NCI-H2107 (cell line): Measurements from ENCODE around the gene ALDH1A1.

Experiments
- DNase-seq: peaks from one replicate; lab custom pipeline; 2025; lab: John Stamatoyannopoulos, UW

ALDH1A1 gene

DNA sequence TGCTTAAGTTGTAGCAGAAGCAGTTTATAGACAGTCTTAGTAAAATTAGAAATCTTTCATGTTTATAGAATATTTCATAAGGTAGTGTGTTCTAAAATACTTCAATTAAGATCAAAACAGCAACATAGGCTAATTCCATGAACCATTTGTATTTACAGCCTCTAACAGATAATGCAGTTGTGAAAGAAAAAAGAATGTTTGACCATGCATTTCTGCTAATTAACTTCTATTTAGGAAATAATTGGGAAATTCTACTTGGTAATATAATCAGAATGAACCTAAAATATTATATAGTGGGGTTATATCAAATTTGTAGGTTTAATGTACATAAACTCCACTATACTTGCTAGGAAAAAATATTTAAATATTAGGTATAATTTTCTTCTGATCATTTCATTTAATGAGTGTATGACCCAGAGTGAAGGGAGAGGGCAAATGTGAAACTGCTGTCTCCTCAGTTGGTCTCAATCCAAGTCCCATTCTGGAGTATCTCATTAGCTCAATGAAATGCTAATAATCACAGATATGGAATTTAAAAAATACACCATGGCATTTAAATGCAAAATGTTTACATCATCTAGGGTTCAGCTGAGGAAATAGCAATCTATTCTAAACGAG is 34.9 kb downstream of the ALDH1A1 start:
- DNase-seq, result no peak

DNA sequence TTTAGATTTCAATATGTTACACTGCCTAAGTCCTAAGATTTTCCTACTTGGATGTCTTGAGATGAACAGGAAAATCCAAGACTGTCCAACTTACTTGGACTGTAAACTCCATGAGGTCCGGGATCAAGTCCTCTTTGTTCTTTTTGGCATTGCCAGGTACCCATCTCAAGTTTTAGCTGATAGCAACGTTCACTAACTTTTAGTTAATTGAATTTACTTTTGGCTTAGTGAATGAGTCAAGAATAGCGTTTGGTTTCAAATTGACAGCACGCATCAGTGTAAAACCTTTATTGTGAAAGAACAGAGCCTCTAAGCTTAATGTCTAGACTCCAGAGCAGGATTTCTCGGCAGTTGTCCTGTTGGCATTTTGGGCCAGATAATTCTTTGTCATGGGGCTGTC is 37.2 kb downstream of the ALDH1A1 start:
- no peak for DNase-seq

DNA sequence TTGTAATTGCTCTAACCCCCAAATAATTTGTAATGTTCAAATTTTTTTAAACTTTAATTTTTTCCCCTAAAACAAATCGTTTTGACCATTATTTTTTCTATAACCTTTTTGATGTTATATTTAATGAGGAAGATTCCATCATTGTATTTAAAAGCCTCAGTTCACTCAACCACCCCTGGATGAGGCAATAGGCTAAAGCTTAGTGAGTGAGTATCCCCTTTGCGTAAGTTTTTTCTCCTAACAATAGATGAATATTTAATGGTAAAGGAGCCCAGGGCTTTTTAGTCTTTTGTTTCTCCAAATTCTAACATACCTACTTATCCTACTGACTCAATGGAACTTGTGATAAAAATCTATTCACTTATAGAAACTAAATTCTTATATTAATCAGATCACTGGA is 38.1 kb downstream of the ALDH1A1 start:
- DNase-seq, result no peak

DNA sequence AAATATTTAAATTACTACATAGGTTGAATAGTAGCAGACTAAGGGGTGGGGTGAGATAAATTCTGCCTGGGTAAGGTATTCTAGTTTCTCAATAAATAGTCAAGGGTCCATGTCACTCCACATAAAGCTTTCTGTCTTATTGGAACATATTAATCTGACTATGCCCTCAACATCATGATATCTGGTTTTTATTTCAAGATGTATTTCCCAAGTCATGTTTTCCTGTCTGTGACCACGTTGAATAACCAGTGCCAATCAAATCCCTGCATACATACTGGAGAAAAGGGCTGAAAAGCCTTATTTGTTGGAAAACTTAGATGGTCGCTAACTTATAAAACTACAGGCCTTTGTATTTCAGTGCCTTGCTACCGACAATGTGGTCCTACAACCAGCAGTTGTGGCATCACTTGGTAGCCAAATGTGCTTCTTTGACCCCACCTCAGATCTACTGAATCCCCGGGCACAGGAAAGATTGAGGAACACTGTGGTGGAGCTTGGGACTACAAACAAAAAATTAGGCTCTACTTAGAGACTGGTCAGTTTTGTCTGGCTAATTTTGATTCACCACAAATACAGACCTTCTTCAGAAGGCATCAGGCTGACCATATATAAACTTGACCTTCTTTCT is 39.4 kb downstream of the ALDH1A1 start:
- DNase-seq, result no peak

DNA sequence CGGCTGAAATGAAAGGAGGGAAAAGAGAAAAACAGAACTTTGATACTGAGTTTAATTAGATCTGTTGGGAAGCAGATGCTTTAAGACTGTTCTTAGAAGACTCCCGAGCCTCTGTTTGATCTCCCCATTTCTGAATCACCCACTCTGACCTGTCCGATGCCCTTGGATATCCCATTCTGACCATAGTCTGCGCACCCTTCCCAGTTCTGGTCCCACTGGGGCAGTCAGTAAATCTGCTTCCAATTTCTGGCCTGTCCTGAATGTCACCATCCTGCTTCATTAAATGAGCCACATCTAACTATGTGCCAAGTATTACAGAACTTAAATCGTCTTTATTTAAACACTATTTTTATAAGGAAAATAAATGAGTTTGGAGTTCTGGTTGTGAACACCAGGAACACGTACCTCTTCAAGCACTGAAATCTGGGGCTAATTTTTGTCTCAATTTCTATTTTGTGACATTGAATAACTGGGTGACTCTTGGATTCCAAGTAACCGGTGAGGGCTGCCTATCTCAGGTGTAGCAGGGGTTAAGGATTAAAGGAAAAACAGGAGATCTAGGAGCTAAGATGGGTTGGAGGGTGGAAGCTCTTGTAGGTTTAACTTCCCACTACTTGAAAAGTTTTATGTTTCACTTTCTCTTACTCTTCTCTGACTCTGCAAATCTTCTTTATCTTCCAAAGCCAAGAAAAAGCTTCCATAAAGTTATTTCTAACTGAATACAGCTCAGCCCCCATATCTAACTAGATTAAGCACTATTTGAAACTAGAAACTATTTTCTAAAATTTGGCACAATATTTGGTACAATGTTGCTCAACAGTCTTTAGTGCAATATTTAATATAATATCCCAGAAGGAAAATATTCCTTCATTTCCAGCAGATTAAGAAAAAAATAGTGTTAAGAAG is 40.1 kb downstream of the ALDH1A1 start:
- no peak for DNase-seq

DNA sequence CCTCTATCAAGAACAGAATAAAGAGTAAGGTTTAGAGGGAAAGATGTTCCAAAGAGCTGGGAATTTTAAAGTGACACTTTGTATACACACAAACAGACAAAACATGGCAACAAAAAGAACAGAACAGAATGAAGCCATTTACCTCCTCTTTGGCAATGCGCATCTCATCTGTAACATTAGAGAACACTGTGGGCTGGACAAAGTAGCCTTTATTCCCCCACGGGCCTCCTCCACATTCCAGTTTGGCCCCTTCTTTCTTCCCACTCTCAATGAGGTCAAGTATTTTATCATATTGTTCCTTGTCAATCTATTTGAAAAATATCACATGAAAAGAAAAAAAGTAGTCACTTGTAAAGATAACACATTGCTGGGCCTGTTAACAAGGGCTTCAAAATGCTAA is 41.0 kb downstream of the ALDH1A1 start:
- DNase-seq, result no peak

DNA sequence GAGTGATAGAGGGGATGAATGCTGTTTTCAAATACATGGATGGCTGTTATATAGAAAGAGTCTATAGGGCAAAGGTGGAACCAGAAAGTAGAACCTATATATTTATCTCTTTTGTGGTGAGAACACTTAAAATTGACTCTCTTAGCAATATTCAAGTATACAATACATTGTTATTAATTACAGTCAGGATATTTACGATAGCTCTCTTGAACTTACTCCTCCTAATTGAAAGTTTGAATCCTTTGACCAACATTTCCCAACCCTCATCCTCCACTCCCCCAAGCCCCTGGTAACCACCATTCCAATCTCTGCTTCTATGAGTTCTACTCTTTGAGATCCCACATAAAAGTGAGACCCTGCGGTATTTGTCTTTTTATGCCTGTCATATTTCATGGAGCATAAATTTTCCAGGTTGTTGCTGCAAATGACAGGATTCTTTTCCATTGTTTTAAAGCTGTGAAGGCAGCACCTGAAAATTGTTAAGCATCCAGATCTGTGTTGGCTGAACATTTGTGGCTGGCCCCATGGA is 41.5 kb downstream of the ALDH1A1 start:
- DNase-seq, result no peak

DNA sequence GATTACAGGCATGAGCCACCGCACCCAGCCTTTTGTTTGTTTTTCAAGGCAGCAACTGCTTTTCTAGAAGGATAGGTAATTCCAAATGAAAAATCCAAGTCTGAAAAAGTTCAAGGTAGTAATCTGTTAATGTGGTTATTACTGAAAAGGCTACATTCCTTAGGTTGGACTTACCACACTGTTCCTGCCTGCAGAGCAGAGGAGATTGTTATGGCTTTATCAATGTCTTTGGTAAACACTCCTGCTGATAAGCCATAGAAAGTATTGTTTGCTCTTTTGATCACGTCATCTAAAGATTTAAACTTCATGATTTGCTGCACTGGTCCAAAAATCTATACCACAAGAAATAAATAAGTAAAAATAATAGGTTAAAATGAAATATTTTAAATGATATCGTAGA is 43.4 kb downstream of the ALDH1A1 start:
- no peak for DNase-seq

DNA sequence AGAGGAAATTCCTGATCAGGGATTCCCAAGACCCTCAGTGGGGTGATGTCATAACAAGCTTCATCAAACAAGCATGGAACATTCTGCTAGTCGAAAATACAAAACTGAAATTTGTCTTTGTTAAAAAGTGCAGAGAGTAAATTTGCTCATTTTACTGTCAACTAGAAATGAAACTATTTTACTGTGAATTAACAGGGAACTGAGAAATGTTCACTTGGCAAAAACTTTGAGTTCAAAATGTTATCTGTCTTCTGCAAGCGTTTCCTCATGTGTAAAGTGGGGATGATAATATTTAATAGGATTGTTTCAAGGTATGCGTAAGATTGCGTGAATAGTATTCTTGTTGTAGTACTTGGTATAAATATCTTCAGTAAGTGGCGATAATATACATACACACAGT is 45.4 kb downstream of the ALDH1A1 start:
- DNase-seq, result no peak

DNA sequence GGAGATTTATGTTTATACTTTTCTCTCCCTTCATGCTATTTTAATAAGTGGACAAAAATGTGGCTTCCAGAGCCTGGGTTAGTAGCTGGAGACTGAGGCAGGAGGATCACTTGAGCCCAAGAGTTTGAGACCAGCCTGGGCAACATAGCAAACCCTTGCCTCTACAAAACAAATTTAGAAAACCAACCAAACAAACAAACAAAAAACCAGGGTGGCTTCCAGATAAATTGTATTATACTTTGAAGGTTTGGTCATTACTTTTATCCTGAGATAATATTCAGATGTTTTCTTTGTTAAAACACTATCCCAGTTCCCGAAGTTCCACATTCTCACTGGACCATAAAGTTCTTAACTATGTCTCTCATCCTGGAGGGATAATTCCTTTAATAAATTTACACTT is 46.0 kb downstream of the ALDH1A1 start:
- DNase-seq, result no peak

DNA sequence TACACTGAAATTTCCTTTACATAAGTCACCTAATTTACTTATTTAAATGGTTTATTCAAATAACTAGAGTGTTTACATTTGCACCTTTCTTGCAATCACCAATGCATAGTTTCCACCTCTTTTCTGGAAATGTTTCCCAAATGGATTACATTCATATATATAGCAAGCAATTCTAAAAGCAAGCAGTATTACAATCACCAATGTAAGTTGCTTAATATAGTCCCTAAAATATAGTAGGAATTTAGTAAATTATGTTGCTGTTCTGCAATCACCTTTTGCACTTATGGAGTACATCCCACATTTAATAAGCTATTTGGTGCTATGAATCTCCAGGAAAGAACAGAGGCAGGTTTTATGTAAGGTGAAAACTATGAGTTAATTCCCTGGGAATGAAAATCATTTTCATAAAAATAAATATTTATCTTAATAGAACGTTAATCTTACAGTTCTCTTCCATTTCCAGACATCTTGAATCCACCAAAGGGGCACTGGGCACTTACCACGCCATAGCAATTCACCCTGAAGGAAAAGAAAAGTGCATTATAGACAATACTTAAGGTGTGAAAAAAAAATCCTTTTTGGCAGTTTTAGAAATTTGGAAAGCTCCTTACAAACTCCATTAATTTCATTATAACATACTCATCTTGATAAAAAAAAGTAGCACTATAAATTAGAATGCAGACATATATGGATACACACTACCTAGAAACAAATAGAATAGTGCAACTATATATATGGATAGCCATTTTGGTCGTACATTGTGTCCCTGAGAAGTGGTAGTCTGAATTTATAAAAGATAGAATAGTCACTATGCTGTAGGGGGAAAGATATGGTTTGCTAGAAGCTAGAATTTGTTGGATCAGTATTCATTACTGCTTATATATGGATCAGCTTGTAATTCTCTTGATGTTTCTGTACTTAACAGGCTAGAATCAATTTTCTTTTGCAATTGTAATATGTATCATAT is 47.1 kb downstream of the ALDH1A1 start:
- no peak for DNase-seq

DNA sequence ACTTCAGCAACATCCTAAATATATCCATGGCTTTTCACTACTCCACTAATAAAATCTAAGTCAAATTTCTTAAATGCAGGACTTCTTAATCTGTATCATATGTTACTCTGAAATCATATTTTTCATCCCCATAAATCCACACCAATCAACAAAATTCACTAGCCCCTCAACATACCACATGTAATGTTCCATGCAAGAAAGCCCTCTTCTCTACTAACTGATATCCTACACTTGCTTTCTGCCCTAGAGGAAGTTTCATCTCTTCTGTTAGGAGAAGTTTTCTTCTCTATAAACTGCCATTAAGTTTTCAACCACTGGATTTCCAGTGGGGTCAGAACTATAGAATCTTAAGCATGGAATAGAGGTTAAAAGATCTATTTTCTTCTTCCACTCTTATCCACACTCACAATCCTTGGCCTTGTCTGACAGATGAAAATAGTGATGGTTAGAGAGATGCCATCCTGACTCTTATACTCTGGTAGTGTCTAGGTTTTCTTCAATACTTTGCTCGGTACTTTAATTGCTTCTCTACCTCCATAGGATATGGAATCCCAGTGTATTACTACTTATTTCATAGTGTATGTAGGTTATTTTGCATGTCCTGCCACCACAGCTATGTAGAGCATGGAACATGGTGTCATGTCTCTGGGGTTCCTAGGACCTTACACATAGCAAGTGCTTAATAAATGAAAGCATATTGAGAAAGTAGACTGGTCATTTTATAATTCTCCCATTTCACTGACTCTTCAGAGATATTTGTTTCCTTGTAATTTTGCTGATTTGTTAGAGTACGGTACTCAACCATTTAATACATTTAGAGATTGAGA is 48.4 kb downstream of the ALDH1A1 start:
- no peak for DNase-seq

DNA sequence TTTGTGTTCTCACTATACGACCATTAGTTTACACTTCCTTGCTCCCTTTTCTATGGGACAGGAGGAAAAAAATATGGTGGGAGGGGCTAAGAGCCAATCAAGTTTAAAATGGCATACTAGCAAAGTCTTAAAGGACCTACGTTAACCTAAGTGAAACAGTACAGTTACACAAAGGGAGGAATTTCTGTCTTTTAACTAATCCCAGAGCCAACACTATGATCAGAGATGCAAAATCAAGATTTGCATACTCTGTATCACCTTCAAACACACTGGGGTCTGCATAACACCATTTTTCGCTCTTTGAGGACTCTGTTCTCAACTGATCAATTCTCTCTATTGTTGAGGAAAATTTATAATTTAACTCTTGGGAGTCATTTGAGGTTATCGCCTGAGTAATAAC is 49.8 kb downstream of the ALDH1A1 start:
- no peak for DNase-seq

DNA sequence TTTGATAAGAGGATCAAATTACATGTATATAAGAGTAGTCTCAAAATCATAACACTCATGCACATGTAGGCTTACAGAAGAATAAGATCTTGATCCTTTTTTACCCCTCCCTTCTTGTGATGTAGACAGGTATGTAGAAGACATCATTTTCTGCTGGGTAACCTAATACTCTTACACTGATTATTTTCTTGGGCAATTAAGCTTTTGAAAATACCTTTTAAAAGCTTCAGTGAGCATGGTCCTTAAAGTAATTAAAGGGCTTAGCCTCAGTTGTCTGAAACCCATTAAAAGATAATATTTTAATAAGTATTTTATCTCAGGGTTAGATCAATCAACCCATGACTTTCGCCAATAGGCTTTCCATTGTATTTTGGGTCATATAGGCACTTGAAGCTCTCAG is 50.6 kb downstream of the ALDH1A1 start:
- no peak for DNase-seq

DNA sequence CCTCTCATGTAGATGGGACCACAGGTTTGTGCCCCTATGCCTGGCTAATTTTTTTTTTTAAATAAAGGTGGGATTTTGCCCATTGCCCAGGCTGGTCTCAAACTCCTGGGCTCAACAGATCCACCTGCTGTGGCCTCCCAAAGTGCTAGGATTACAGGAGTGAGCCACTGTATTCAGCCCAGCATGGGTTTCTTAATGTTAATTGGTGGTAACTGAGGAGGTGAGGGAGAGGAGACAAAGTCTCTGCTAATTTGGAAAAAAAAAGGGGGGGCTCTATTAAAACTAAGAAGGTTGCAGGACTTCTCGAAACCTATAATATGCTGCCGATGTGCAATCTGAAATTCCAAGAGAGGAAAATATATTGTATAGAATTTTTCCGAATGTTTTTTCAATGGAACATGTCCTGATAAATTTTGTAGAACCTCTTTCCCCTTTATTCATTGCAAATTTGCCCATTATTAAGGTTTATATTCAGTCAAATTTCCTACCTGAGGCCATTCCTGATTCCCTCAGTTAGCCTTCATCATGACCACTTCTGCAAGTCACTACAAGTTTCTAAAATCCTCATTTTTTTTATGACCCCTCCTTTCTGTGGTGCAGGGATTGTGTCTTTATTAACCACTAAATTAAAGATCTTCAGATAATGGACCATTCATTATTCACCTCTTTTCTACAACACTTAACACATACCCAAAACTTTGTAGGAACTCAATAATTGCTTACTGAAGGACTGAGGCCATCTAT is 52.9 kb downstream of the ALDH1A1 start:
- no peak for DNase-seq

DNA sequence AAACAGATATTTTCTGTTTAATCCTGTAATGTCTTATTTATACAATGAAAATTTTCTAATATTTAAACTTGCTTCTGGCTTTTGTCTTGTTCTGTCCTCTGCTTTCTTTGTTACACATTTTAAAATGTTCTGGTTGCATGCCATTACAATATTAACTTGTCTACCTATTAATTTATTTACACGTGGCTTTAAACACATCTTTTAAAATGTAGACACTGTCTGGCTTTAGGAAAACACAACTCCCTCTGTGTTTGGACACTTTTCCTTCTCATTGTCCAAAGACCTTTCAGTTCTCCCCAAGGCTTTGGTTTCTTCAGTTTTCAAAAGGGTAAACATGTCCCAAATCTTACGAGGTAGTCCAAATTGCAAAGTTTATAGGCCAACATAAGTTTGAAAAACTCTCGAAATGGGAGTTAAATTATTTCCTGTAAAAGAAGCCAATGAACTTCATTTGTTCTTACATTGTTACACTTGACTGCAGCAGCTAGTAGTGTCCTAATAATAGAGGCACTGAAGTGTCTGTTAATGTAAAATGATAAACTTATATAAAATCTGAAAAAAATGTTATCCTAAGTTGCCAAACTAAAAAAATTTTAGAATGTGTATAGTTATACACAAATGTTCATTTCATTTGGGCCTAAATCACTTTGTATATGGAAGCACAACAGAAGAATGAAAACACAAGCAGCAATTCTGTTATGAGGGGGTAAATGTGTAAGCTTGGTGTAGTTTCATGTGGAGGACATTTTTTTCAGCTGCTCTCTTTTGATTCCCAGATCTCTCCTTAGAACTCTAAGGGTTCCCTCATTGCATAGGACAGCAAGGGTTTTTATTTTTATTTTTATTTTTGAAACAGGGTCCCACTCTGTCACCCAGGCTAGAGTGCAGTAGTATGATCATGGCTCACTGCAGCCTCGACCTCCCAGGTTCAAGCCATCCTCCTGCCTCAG is 53.8 kb downstream of the ALDH1A1 start:
- no peak for DNase-seq

DNA sequence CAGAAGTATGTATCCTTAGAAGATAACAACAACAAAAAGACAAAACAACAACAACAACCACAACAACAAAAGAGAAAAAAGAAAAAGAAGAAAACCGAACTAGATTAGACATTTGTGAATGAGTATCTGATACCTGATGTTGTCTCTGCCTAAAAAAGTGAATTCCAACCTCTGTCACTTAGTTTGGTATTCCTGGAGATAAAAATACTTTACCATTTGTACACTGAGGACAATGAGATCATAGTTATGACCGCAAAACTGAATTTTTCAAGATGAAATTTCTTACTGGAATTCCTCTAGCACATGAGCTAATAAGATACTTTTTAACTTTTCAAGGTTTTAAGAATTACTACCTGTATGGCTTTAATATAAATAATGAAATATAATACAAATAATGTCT is 54.5 kb downstream of the ALDH1A1 start:
- no peak for DNase-seq

DNA sequence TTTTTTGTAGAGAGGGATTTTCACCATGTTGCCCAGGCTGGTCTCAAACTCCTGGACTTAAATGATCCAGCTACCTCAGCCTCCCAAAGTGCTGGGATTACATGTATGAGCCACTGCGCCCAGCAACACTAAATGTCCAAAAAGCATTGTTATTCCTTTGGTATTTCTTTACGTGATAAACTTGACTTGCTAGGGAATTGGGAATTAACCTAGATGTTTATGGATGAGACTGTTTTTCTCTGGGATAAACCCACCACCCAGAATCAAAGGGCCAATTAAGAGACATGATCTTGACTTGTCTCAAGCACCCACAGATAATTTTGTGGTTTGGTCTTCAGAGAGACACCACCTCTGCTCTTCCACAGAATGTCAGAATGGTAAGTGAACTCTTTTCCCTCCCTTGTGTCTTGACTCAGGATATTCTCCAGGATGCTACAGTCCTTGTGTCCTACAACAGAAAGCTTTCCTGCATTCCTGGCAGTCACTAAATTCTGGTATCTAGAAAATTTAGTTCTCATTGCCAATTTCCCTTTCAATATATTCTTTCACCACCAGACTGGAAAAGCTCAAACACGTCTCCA is 55.7 kb downstream of the ALDH1A1 start:
- DNase-seq, result no peak

DNA sequence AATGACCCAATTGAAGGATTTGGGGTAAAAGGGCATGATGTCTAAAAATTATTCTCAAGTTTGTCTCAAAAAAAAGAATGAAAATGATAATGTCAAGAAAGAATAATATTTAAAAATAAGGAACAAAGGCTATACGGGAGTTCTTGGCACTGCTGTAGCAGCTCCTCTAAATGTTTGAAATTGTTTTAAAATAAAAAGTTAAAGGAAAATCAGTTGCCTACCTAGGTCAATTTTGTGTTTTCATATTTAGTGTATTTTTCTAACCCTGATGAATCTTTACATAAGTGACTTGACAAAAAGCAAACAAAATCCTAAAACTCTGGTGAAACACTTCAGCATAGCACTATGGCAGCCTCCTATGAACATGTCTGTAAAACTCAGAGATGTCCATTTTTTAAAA is 56.4 kb downstream of the ALDH1A1 start:
- DNase-seq, result no peak
